SK-N-SH (cell line): ENCODE results near the gene C20orf204. TPM values are rescaled to one million over a fixed set of nuclear protein-coding genes. Genes with fewer than 3 reads are reported as not detected.
A peak's percentile ranks its signal among the peaks of the same experiment; 100 is the strongest.

ENCODE experiments used
- CTCF ChIA-PET: fragments of 300-600, 350-600 bp; formaldehyde crosslinking; extraction: SDS; loops from one replicate; lab custom pipeline; 2021; lab: Yijun Ruan, JAX
- POLR2A ChIA-PET: fragments of 350-600 bp; sonication (Branson Sonifier 250); formaldehyde crosslinking; extraction: SDS; loops from one replicate; lab custom pipeline; 2020; ENCODE audit warnings: antibody characterized with exemption, inconsistent platforms; lab: Yijun Ruan, JAX
- DNase-seq: peaks from one replicate; pipeline ENCODE4 v3.0.0; 2012
- H2AFZ ChIP-seq: fragments of 200-600 bp; sonication (generic); 2 replicates; pipeline ENCODE4 v1.8.1; 2016; ENCODE audit warnings: antibody characterized with exemption, mild to moderate bottlenecking, low read depth
- H3F3A ChIP-seq: fragments of 200-600 bp; sonication (generic); replicated peaks from 2 replicates; pipeline ENCODE3; 2016; ENCODE audit warnings: antibody characterized with exemption, mild to moderate bottlenecking; ENCODE audit not compliant: insufficient read depth
- H3K27ac ChIP-seq, 2 experiments: fragments of 200-500 bp in 1 of 2; fragments of 200-600 bp in 1 of 2; sonication (Bioruptor generic) in 1 of 2; sonication (generic), shearing (Covaris generic) in 1 of 2; 2 replicates each; pipeline versions ENCODE4 v1.5.1 to v1.6.1; 2014 to 2016; ENCODE audit warnings: low read depth in 2 of 2, inconsistent platforms in 1 of 2, low read length in 1 of 2, mild to moderate bottlenecking in 1 of 2, mixed read lengths in 1 of 2
- H3K27me3 ChIP-seq: fragments of 200-600 bp; sonication (generic), shearing (Covaris generic); 2 replicates; pipeline ENCODE4 v1.6.1; 2016; ENCODE audit warnings: mixed run types; ENCODE audit not compliant: insufficient read depth
- H3K36me3 ChIP-seq, 2 experiments: fragments of 200-500 bp in 1 of 2; fragments of 200-600 bp in 1 of 2; sonication (Bioruptor generic) in 1 of 2; sonication (generic) in 1 of 2; replicated peaks in 1 of 2; 2 replicates each; pipeline versions ENCODE3 to v1.5.1; 2014 to 2016; ENCODE audit warnings: low read length in 1 of 2, mild to moderate bottlenecking in 1 of 2; ENCODE audit not compliant: insufficient read depth in 2 of 2, control insufficient read depth in 1 of 2
- H3K4me1 ChIP-seq, 2 experiments: fragments of 200-500 bp in 1 of 2; fragments of 200-600 bp in 1 of 2; sonication (Bioruptor generic) in 1 of 2; sonication (generic), shearing (Covaris generic) in 1 of 2; 2 replicates each; pipeline versions ENCODE4 v1.5.1 to v1.6.1; 2014 to 2016; ENCODE audit warnings: low read depth in 1 of 2, low read length in 1 of 2, mixed run types in 1 of 2; ENCODE audit not compliant: insufficient read depth in 2 of 2, control insufficient read depth in 1 of 2
- H3K4me2 ChIP-seq: fragments of 200-600 bp; sonication (generic), shearing (Covaris generic); 2 replicates; pipeline ENCODE4 v1.6.1; 2017; ENCODE audit warnings: mixed run types
- H3K4me3 ChIP-seq, 2 experiments: fragments of 200-500 bp in 1 of 2; fragments of 200-600 bp in 1 of 2; sonication (Bioruptor generic) in 1 of 2; sonication (generic), shearing (Covaris generic) in 1 of 2; 2 replicates each; pipeline versions ENCODE4 v1.5.1 to v1.8.1; 2014 to 2016; ENCODE audit warnings: low read depth in 2 of 2, inconsistent platforms in 1 of 2, low read length in 1 of 2, mild to moderate bottlenecking in 1 of 2, mixed read lengths in 1 of 2, moderate library complexity in 1 of 2
- H3K79me2 ChIP-seq: fragments of 200-600 bp; sonication (generic); 2 replicates; pipeline ENCODE4 v1.8.1; 2017; ENCODE audit warnings: mild to moderate bottlenecking; ENCODE audit not compliant: insufficient read depth
- H3K9ac ChIP-seq: fragments of 200-600 bp; sonication (generic); 2 replicates; pipeline ENCODE4 v1.6.1; 2017; ENCODE audit warnings: mixed run types
- H3K9me2 ChIP-seq: fragments of 200-600 bp; sonication (generic); 2 replicates; pipeline ENCODE4 v1.6.1; 2017; ENCODE audit warnings: mixed run types
- H3K9me3 ChIP-seq: fragments of 200-600 bp; sonication (generic); 2 replicates; pipeline ENCODE4 v1.6.1; 2017; ENCODE audit warnings: mixed run types, mild to moderate bottlenecking, moderate library complexity
- H4K20me1 ChIP-seq: fragments of 200-600 bp; sonication (generic); 2 replicates; pipeline ENCODE4 v1.6.1; 2017; ENCODE audit warnings: mild to moderate bottlenecking, mixed run types; ENCODE audit not compliant: insufficient read depth
- ELF1 ChIP-seq: IDR thresholded peaks from 2 replicates; pipeline ENCODE4 v1.4.0; 2012
- FOXJ3 ChIP-seq: sonication (generic); formaldehyde crosslinking; IDR thresholded peaks from 2 replicates; pipeline ENCODE4 v1.5.1; 2020; ENCODE audit warnings: mild to moderate bottlenecking, missing genetic modification reagents
- FOXM1 ChIP-seq: IDR thresholded peaks from 2 replicates; pipeline ENCODE4 v1.4.0; 2012; ENCODE audit warnings: low read depth, mild to moderate bottlenecking
- GATA2 ChIP-seq: sonication (generic); formaldehyde crosslinking; IDR thresholded peaks from 2 replicates; pipeline ENCODE4 v1.5.0; 2020; ENCODE audit warnings: mild to moderate bottlenecking, missing genetic modification reagents
- IRF3 ChIP-seq: fragments of 150-350 bp; IDR thresholded peaks from 2 replicates; pipeline ENCODE4 v1.6.1; 2016; ENCODE audit warnings: mild to moderate bottlenecking, low read depth, low read length
- MAX ChIP-seq: IDR thresholded peaks from 2 replicates; pipeline ENCODE4 v1.4.0; 2012; ENCODE audit warnings: low read depth
- MXI1 ChIP-seq: IDR thresholded peaks from 2 replicates; pipeline ENCODE4 v1.6.1; 2012; ENCODE audit warnings: mild to moderate bottlenecking, low read depth, low read length, improper control_type of control experiment
- NFIC ChIP-seq: IDR thresholded peaks from 2 replicates; pipeline ENCODE4 v1.4.0; 2012; ENCODE audit warnings: borderline replicate concordance
- PBX3 ChIP-seq: IDR thresholded peaks from 2 replicates; pipeline ENCODE4; 2012
- POLR2AphosphoS5 ChIP-seq: IDR thresholded peaks from 2 replicates; pipeline ENCODE4 v1.6.1; 2012; ENCODE audit warnings: low read depth, low read length
- REST ChIP-seq: IDR thresholded peaks from 2 replicates; pipeline ENCODE4 v1.6.1; 2012; ENCODE audit warnings: mild to moderate bottlenecking, low read depth, low read length, moderate library complexity
- RFX5 ChIP-seq: IDR thresholded peaks from 2 replicates; pipeline ENCODE4 v1.6.1; 2012; ENCODE audit warnings: mild to moderate bottlenecking, improper control_type of control experiment, low read length
- RXRA ChIP-seq: IDR thresholded peaks from 2 replicates; pipeline ENCODE4 v1.4.0; 2012; ENCODE audit warnings: low read depth, mild to moderate bottlenecking, borderline replicate concordance
- SIN3A ChIP-seq: IDR thresholded peaks from 2 replicates; pipeline ENCODE4 v1.6.1; 2012; ENCODE audit warnings: low read depth, mild to moderate bottlenecking, low read length, moderate library complexity, borderline replicate concordance
- SMC3 ChIP-seq: IDR thresholded peaks from 2 replicates; pipeline ENCODE4 v1.6.1; 2012; ENCODE audit warnings: low read depth, low read length, improper control_type of control experiment
- TAF1 ChIP-seq: IDR thresholded peaks from 2 replicates; pipeline ENCODE4 v1.6.1; 2012; ENCODE audit warnings: low read depth, mild to moderate bottlenecking, low read length, moderate library complexity, borderline replicate concordance
- USF1 ChIP-seq: IDR thresholded peaks from 2 replicates; pipeline ENCODE4 v1.4.0; 2012; ENCODE audit warnings: low read depth, borderline replicate concordance
- ZBTB33 ChIP-seq: IDR thresholded peaks from 2 replicates; pipeline ENCODE4 v1.4.0; 2012; ENCODE audit warnings: low read depth, borderline replicate concordance
- WGBS: methylation state at CpG from one replicate; pipeline ENCODE4 v1.1.6; 2017; ENCODE audit warnings: low lambda C conversion rate; 5-methylcytosine and 5-hydroxymethylcytosine counted together
- polyA plus RNA-seq, 3 experiments: library from polyadenylated mRNA; depleted of rRNA; stranded (reverse); fragments of >200 nt; gene quantifications; 2 replicates each; pipeline ENCODE4 v1.2.3, GENCODE V29; 2012

C20orf204 gene
- polyA plus RNA-seq, 1 of the 3 experiments (the other 2 are of a cell fraction), result 0.21 TPM

- TF ChIP-seq NFIC (no peak), RFX5 (no peak), FOXJ3 (CRISPR knock-in tag) (peak; percentile 47; the same call in 1 of the 2 replicates), USF1 (peak; percentile 46; the same call in 1 of the 2 replicates), MAX (peak; percentile 79), GATA2 (CRISPR knock-in tag) (no peak), SMC3 (no peak), SIN3A (peak; percentile 72; the same call in 1 of the 2 replicates), POLR2AphosphoS5 (peak; percentile 91)
Measured at GRCh38 chr20:64062596-64063388, 26.8 kb downstream of the C20orf204 start, which contains the start of gene TCEA2 (continued).

- Histone ChIP-seq H3K36me3 (no peaks in the 10 kb centered on the region), H2AFZ (peak overlapping the region; percentile 68; the same call in 1 of the 2 replicates), H3K4me1 (peaks cover 14 to 21% of the 10 kb centered on the region in 2 experiments; a peak in 2 of 4 replicates), H3K27me3 (no peaks in the 10 kb centered on the region), H3F3A (peaks cover 4% of the 10 kb centered on the region), H3K9ac (peak overlapping the region; percentile 90), H3K27ac (peak overlapping the region; percentile 64; a peak in 3 of 4 replicates), H3K9me2 (no peaks in the 10 kb centered on the region), H3K79me2 (peaks cover 15% of the 10 kb centered on the region; the same call in 1 of the 2 replicates), H3K9me3 (no peaks in the 10 kb centered on the region), H3K4me2 (peak overlapping the region; percentile 96), H4K20me1 (no peaks in the 10 kb centered on the region), H3K4me3 (peak overlapping the region; percentile 91 to 93)
- DNase-seq, result peak; percentile 76
- CTCF ChIA-PET, result interaction anchor here (0.6 to 2.5 kb wide), 10 partner anchors 8 to 83 kb away, joined by 3 to 12 read pairs (median 6); partner anchors contain the start of gene LKAAEAR1
- WGBS, result 1% methylated on average over 14 of the region's 51 CpGs
- POLR2A ChIA-PET, result interaction anchor here (0.5 to 1.5 kb wide), 9 partner anchors 9 to 198 kb away, joined by 3 to 7 read pairs (median 4); partner anchors contain the start of genes OPRL1, PRPF6, RGS19 and TPD52L2
- TF ChIP-seq POLR2AphosphoS5 (no peak), TAF1 (no peak), REST (no peak), ELF1 (no peak), PBX3 (no peak), IRF3 (no peak), NFIC (no peak), MXI1 (no peak), FOXM1 (no peak), ZBTB33 (no peak), FOXJ3 (CRISPR knock-in tag) (no peak), RXRA (no peak), SIN3A (no peak)
Measured at GRCh38 chr20:64063389-64064144, 27.6 kb downstream of the C20orf204 start.
